ENCODE results near the gene UTP11. TPM values are rescaled to one million over a fixed set of nuclear protein-coding genes. Genes with fewer than 3 reads are reported as not detected.
A peak's percentile ranks its signal among the peaks of the same experiment; 100 is the strongest.

Gene UTP11
- total RNA-seq, 1 experiment from 2014 or later = 101 TPM

- no peaks in the 10 kb centered on the region for H3K27me3 ChIP-seq
- peak; percentile 59 for DNase-seq
- no peak overlapping the region for H3K4me3 ChIP-seq
- no peaks in the 10 kb centered on the region for H3K9me3 ChIP-seq
- H3K36me3 ChIP-seq = peaks cover 31% of the 10 kb centered on the region
These were observed 12.9 kb upstream of the UTP11 start for GRCh38 chr1:37999430-38000232.

GRCh38 chr1:38000233-38000528 is 12.4 kb upstream of the UTP11 start:
- H3K9me3 ChIP-seq = no peaks in the 10 kb centered on the region
- no peak overlapping the region; the same call in 1 of the 2 replicates for H3K4me3 ChIP-seq
- no peaks in the 10 kb centered on the region for H3K27me3 ChIP-seq
- DNase-seq = no peak
- H3K36me3 ChIP-seq = peaks cover 31% of the 10 kb centered on the region

- H3K9me3 ChIP-seq = no peaks in the 10 kb centered on the region
- H3K4me3 ChIP-seq = no peak overlapping the region; the same call in 1 of the 2 replicates
- H3K27me3 ChIP-seq = no peaks in the 10 kb centered on the region
- peak; percentile 60 for DNase-seq
- peaks cover 31% of the 10 kb centered on the region for H3K36me3 ChIP-seq
These were observed 11.7 kb upstream of the UTP11 start for GRCh38 chr1:38000529-38001455.

GRCh38 chr1:38003261-38004250 is 9.0 kb upstream of the UTP11 start:
- no peaks in the 10 kb centered on the region for H3K27me3 ChIP-seq
- no peaks in the 10 kb centered on the region for H3K9me3 ChIP-seq
- peaks cover 17% of the 10 kb centered on the region for H3K36me3 ChIP-seq
- peak overlapping the region; percentile 61 for H3K4me3 ChIP-seq
- DNase-seq = peak; percentile 58

GRCh38 chr1:38004284-38005108 is 8.0 kb upstream of the UTP11 start:
- Histone ChIP-seq H3K36me3 (peaks cover 8% of the 10 kb centered on the region), H3K9me3 (no peaks in the 10 kb centered on the region), H3K27me3 (no peaks in the 10 kb centered on the region), H3K4me3 (peak overlapping the region; percentile 61)
- DNase-seq = no peak

- peak; percentile 76 for DNase-seq
- peak within 1 kb of the TSS; percentile 61 for H3K4me3 ChIP-seq
- no peaks in the 10 kb centered on the region for H3K27me3 ChIP-seq
- no peaks in the 10 kb centered on the region for H3K9me3 ChIP-seq
- H3K36me3 ChIP-seq = peaks cover 5% of the 10 kb centered on the region; the same call in 1 of the 2 replicates
These were observed 7.1 kb upstream of the UTP11 start, which contains the start of gene FHL3 for GRCh38 chr1:38005195-38006007. Gene FHL3 (minus strand): TSS chr1:38005514. CDS start chr1:37999412, 6,102 bp downstream.

- no peak for DNase-seq
- peak overlapping the region; percentile 15; the same call in 1 of the 2 replicates for H3K4me3 ChIP-seq
- no peaks in the 10 kb centered on the region for H3K27me3 ChIP-seq
- H3K36me3 ChIP-seq = peaks cover 5% of the 10 kb centered on the region; the same call in 1 of the 2 replicates
- no peaks in the 10 kb centered on the region for H3K9me3 ChIP-seq
These were observed 6.3 kb upstream of the UTP11 start for GRCh38 chr1:38006008-38006828.

GRCh38 chr1:38009088-38009840 is 3.3 kb upstream of the UTP11 start:
- Histone ChIP-seq H3K36me3 (peaks cover 9% of the 10 kb centered on the region), H3K4me3 (no peak overlapping the region), H3K9me3 (no peaks in the 10 kb centered on the region), H3K27me3 (no peaks in the 10 kb centered on the region)
- DNase-seq = no peak

GRCh38 chr1:38009841-38010180 is 2.7 kb upstream of the UTP11 start:
- no peak for DNase-seq
- H3K9me3 ChIP-seq = no peaks in the 10 kb centered on the region
- no peak overlapping the region for H3K4me3 ChIP-seq
- H3K27me3 ChIP-seq = no peaks in the 10 kb centered on the region
- peaks cover 15% of the 10 kb centered on the region for H3K36me3 ChIP-seq

- no peak for DNase-seq
- no peaks in the 10 kb centered on the region for H3K9me3 ChIP-seq
- peaks cover 47% of the 10 kb centered on the region for H3K36me3 ChIP-seq
- H3K4me3 ChIP-seq = peak overlapping the region; percentile 99
- H3K27me3 ChIP-seq = no peaks in the 10 kb centered on the region
These were observed 691 bp downstream of the UTP11 start for GRCh38 chr1:38013227-38013622.

- Histone ChIP-seq H3K4me3 (peak overlapping the region; percentile 99), H3K27me3 (no peaks in the 10 kb centered on the region), H3K9me3 (no peaks in the 10 kb centered on the region), H3K36me3 (peaks cover 56% of the 10 kb centered on the region)
- DNase-seq = no peak
These were observed 1.6 kb downstream of the UTP11 start for GRCh38 chr1:38014171-38014570.

GRCh38 chr1:38014724-38015424 is 2.3 kb downstream of the UTP11 start:
- peaks cover 62% of the 10 kb centered on the region for H3K36me3 ChIP-seq
- no peaks in the 10 kb centered on the region for H3K27me3 ChIP-seq
- no peak for DNase-seq
- H3K4me3 ChIP-seq = no peak overlapping the region
- H3K9me3 ChIP-seq = no peaks in the 10 kb centered on the region
